ENCODE measurements around the gene SLC6A5. TPM values are rescaled to one million over a fixed set of nuclear protein-coding genes. Genes with fewer than 3 reads are reported as not detected.

Gene SLC6A5
- total RNA-seq, 1 experiment from 2014 or later, result not detected

DNA sequence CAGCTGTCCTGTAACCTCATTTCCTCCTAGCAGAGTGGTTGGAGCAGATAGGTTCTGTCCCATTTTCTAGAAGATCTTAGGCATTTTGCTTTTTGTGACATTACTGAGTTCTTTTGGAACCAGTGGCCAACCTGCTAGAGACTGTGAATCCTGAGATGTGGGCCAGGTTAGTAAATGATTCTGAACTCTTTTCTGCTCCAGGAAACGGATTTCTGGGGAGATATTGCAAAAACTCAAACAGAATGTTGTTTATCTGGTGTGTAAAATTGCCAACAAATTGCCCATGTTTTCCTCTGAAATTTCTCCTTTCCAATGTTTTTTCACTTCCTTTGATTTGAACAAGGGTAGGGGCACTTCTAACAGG, 32.7 kb downstream of the SLC6A5 start:
- H4K20me1 ChIP-seq (ENCODE audit: insufficient read depth), result no peaks in the 10 kb centered on the region
- no peaks in the 10 kb centered on the region for H3K9me3 ChIP-seq (ENCODE audit: control insufficient read depth in 1 of 2, insufficient read depth in 1 of 2, low read depth in 1 of 2, low read length in 2 of 2)
- no peak for ATAC-seq
- intact Hi-C loops (cut with micrococcal nuclease), result no loop called here
- no peak overlapping the region for H3K4me2 ChIP-seq (ENCODE audit: low read length)
- RAD21 ChIA-PET (ENCODE audit: low non-redundant PET in 1 of 2, low total read pairs in 2 of 2, uncharacterized antibody in 2 of 2, unreplicated experiment in 2 of 2), result no interaction called here
- no peak overlapping the region for H3K27ac ChIP-seq (ENCODE audit: low read depth, low read length)
- CTCF ChIA-PET, result no interaction called here
- no peaks in the 10 kb centered on the region for H3K79me2 ChIP-seq (ENCODE audit: insufficient read depth, low read length)
- TF ChIP-seq CEBPB (IDR thresholded peaks at IDR 0.05; ENCODE audit: low read depth), result no peak
- no peak for TF ChIP-seq JUND (IDR thresholded peaks at IDR 0.05)
- TF ChIP-seq SIN3A (IDR thresholded peaks at IDR 0.05; ENCODE audit: low read depth), result no peak
- TF ChIP-seq CBX3 (IDR thresholded peaks at IDR 0.05; ENCODE audit: low read depth), result no peak
- TF ChIP-seq EZH2phosphoT487 (IDR thresholded peaks at IDR 0.05; ENCODE audit: borderline replicate concordance), result no peak
- no peak for TF ChIP-seq SP1 (IDR thresholded peaks at IDR 0.05; ENCODE audit: low read depth)
- no peak for TF ChIP-seq POLR2AphosphoS5 (IDR thresholded peaks at IDR 0.05; ENCODE audit: low read depth, low read length)
- TF ChIP-seq POLR2A (IDR thresholded peaks at IDR 0.05; ENCODE audit: borderline replicate concordance, extremely low read depth, insufficient read depth, insufficient read length), result no peak
- no peak for TF ChIP-seq TCF7L2 (IDR thresholded peaks at IDR 0.05; ENCODE audit: borderline replicate concordance, extremely low read depth, insufficient read depth, insufficient read length)
- TF ChIP-seq, protein P1, sequence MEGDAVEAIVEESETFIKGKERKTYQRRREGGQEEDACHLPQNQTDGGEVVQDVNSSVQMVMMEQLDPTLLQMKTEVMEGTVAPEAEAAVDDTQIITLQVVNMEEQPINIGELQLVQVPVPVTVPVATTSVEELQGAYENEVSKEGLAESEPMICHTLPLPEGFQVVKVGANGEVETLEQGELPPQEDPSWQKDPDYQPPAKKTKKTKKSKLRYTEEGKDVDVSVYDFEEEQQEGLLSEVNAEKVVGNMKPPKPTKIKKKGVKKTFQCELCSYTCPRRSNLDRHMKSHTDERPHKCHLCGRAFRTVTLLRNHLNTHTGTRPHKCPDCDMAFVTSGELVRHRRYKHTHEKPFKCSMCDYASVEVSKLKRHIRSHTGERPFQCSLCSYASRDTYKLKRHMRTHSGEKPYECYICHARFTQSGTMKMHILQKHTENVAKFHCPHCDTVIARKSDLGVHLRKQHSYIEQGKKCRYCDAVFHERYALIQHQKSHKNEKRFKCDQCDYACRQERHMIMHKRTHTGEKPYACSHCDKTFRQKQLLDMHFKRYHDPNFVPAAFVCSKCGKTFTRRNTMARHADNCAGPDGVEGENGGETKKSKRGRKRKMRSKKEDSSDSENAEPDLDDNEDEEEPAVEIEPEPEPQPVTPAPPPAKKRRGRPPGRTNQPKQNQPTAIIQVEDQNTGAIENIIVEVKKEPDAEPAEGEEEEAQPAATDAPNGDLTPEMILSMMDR (IDR thresholded peaks at IDR 0.05 in 2 of 3, conservative IDR thresholded peaks at IDR 0.05 in 1 of 3; ENCODE audit: borderline replicate concordance in 1 of 3, insufficient read depth in 1 of 3, low read depth in 2 of 3, low read length in 2 of 3), result no peak
- no peak for TF ChIP-seq EZH2 (IDR thresholded peaks at IDR 0.05)
- no peak for TF ChIP-seq EGR1 (IDR thresholded peaks at IDR 0.05; ENCODE audit: low read depth)
- TF ChIP-seq, protein P2, sequence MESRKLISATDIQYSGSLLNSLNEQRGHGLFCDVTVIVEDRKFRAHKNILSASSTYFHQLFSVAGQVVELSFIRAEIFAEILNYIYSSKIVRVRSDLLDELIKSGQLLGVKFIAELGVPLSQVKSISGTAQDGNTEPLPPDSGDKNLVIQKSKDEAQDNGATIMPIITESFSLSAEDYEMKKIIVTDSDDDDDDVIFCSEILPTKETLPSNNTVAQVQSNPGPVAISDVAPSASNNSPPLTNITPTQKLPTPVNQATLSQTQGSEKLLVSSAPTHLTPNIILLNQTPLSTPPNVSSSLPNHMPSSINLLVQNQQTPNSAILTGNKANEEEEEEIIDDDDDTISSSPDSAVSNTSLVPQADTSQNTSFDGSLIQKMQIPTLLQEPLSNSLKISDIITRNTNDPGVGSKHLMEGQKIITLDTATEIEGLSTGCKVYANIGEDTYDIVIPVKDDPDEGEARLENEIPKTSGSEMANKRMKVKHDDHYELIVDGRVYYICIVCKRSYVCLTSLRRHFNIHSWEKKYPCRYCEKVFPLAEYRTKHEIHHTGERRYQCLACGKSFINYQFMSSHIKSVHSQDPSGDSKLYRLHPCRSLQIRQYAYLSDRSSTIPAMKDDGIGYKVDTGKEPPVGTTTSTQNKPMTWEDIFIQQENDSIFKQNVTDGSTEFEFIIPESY (IDR thresholded peaks at IDR 0.05; ENCODE audit: extremely low read depth, insufficient replicate concordance, low read length), result no peak
- TF ChIP-seq SRF (IDR thresholded peaks at IDR 0.05; ENCODE audit: low read depth), result no peak
- no peak for TF ChIP-seq ZFX (IDR thresholded peaks at IDR 0.05)
- TF ChIP-seq, protein P3, sequence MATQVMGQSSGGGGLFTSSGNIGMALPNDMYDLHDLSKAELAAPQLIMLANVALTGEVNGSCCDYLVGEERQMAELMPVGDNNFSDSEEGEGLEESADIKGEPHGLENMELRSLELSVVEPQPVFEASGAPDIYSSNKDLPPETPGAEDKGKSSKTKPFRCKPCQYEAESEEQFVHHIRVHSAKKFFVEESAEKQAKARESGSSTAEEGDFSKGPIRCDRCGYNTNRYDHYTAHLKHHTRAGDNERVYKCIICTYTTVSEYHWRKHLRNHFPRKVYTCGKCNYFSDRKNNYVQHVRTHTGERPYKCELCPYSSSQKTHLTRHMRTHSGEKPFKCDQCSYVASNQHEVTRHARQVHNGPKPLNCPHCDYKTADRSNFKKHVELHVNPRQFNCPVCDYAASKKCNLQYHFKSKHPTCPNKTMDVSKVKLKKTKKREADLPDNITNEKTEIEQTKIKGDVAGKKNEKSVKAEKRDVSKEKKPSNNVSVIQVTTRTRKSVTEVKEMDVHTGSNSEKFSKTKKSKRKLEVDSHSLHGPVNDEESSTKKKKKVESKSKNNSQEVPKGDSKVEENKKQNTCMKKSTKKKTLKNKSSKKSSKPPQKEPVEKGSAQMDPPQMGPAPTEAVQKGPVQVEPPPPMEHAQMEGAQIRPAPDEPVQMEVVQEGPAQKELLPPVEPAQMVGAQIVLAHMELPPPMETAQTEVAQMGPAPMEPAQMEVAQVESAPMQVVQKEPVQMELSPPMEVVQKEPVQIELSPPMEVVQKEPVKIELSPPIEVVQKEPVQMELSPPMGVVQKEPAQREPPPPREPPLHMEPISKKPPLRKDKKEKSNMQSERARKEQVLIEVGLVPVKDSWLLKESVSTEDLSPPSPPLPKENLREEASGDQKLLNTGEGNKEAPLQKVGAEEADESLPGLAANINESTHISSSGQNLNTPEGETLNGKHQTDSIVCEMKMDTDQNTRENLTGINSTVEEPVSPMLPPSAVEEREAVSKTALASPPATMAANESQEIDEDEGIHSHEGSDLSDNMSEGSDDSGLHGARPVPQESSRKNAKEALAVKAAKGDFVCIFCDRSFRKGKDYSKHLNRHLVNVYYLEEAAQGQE (IDR thresholded peaks at IDR 0.05; ENCODE audit: low read depth), result no peak
- TF ChIP-seq ZNF274 (IDR thresholded peaks at IDR 0.05; ENCODE audit: low read depth, low read length), result no peak
- TF ChIP-seq, protein P4, sequence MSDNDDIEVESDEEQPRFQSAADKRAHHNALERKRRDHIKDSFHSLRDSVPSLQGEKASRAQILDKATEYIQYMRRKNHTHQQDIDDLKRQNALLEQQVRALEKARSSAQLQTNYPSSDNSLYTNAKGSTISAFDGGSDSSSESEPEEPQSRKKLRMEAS (IDR thresholded peaks at IDR 0.05), result no peak
- H3K9me2 ChIP-seq (ENCODE audit: insufficient read depth), result no peaks in the 10 kb centered on the region
- no peaks in the 10 kb centered on the region for H3K36me3 ChIP-seq (ENCODE audit: control insufficient read depth in 1 of 2, insufficient read depth in 2 of 2, low read length in 2 of 2)
- no peak overlapping the region for H2AFZ ChIP-seq (ENCODE audit: low read depth, low read length, poor library complexity, severe bottlenecking)
- DNase-seq (ENCODE audit: low read depth, low spot score), result no peak
- BruUV-seq (replicated peaks), result no TSS peak
- H3K9ac ChIP-seq (ENCODE audit: low read length), result no peak overlapping the region
- H3K4me1 ChIP-seq (ENCODE audit: control insufficient read depth in 1 of 2, insufficient read depth in 2 of 2, low read length in 2 of 2), result no peaks in the 10 kb centered on the region
- POLR2A ChIA-PET, result no interaction called here
- H3K4me3 ChIP-seq (replicated peaks in 1 of 2; ENCODE audit: low read depth in 1 of 2, low read length in 2 of 2), result no peak overlapping the region
- H3K27me3 ChIP-seq (ENCODE audit: insufficient read depth, low read length), result peaks cover 9% of the 10 kb centered on the region; the same call in 1 of the 2 replicates

Measured in HCT116 (cell line).